Hepatocyte (in vitro differentiated cells): ENCODE measurements around the gene ALG11. TPM values are rescaled to one million over a fixed set of nuclear protein-coding genes. Genes with fewer than 3 reads are reported as not detected.

ENCODE experiments used
- DNase-seq: peaks from one replicate; pipeline ENCODE4 v3.0.0-alpha.2; 2016; ENCODE audit warnings: low spot score
- H2AFZ ChIP-seq: fragments of 200-600 bp; sonication (generic); 2 replicates; pipeline ENCODE4 v1.6.0; 2016; ENCODE audit warnings: antibody characterized with exemption, mild to moderate bottlenecking
- H3K27ac ChIP-seq: fragments of 200-600 bp; sonication (generic); 2 replicates; pipeline ENCODE4 v1.5.1; 2016; ENCODE audit warnings: mild to moderate bottlenecking
- H3K27me3 ChIP-seq: fragments of 200-600 bp; sonication (generic); 2 replicates; pipeline ENCODE4 v1.6.1; 2016
- H3K36me3 ChIP-seq: fragments of 200-600 bp; sonication (generic); replicated peaks from 2 replicates; pipeline ENCODE4 v1.5.1; 2016; ENCODE audit warnings: low read depth; ENCODE audit not compliant: insufficient read depth
- H3K4me1 ChIP-seq: fragments of 200-600 bp; sonication (generic); 2 replicates; pipeline ENCODE4 v1.5.1; 2016; ENCODE audit warnings: mild to moderate bottlenecking, moderate library complexity; ENCODE audit not compliant: insufficient read depth
- H3K4me2 ChIP-seq: fragments of 200-600 bp; sonication (generic); 2 replicates; pipeline ENCODE4 v1.6.0; 2016
- H3K4me3 ChIP-seq: fragments of 200-600 bp; sonication (generic); 2 replicates; pipeline ENCODE4 v1.5.1; 2016; ENCODE audit warnings: mild to moderate bottlenecking
- H3K79me2 ChIP-seq: fragments of 200-600 bp; sonication (generic); 2 replicates; pipeline ENCODE4 v1.6.0; 2017; ENCODE audit warnings: mild to moderate bottlenecking
- H3K9me2 ChIP-seq: fragments of 200-600 bp; sonication (generic); replicated peaks from 2 replicates; pipeline ENCODE4 v1.6.0; 2017; ENCODE audit warnings: mild to moderate bottlenecking; ENCODE audit not compliant: insufficient read depth
- H3K9me3 ChIP-seq: fragments of 200-600 bp; sonication (generic); 2 replicates; pipeline ENCODE4 v1.5.1; 2016; ENCODE audit warnings: low read depth, mild to moderate bottlenecking
- H4K20me1 ChIP-seq: fragments of 200-600 bp; sonication (generic); 2 replicates; pipeline ENCODE4 v1.6.0; 2016; ENCODE audit warnings: mild to moderate bottlenecking; ENCODE audit not compliant: insufficient read depth, poor library complexity, severe bottlenecking
- CTCF ChIP-seq: fragments of 200-600 bp; sonication (generic); IDR thresholded peaks from 2 replicates; pipeline ENCODE4 v1.5.1; 2016; ENCODE audit warnings: antibody characterized with exemption, mild to moderate bottlenecking; ENCODE audit not compliant: poor library complexity
- EZH2 ChIP-seq: fragments of 200-600 bp; sonication (generic); IDR thresholded peaks from 2 replicates; pipeline ENCODE4 v1.6.1; 2016; ENCODE audit warnings: antibody characterized with exemption, mild to moderate bottlenecking, borderline replicate concordance
- EZH2phosphoT487 ChIP-seq: fragments of 200-600 bp; sonication (generic); IDR thresholded peaks from one replicate; pipeline ENCODE4 v1.6.1; 2018; ENCODE audit warnings: antibody characterized with exemption, mild to moderate bottlenecking, low read depth, moderate library complexity; ENCODE audit not compliant: unreplicated experiment, severe bottlenecking
- WGBS: methylation state at CpG from one replicate; pipeline ENCODE4 v1.1.6; 2016; ENCODE audit warnings: low lambda C conversion rate; ENCODE audit errors: missing lambda C conversion rate; 5-methylcytosine and 5-hydroxymethylcytosine counted together
- polyA plus RNA-seq: library from polyadenylated mRNA; unstranded; fragments of >200 nt; fragmentation: Nextera tagmentation; extraction: Ambion mirVana; gene quantifications from 2 replicates; pipeline ENCODE4 v1.2.1, GENCODE V29; 2016
- total RNA-seq: library from RNA; depleted of rRNA; stranded (reverse); fragments of >200 nt; gene quantifications from 2 replicates; pipeline ENCODE4 v1.2.3, GENCODE V29; 2014

The ALG11 gene
- total and polyA plus RNA-seq, 2 experiments from 2014 or later, result 26.0 to 50.0 TPM

GRCh38 chr13:51976423-51976822, 35.8 kb upstream of the ALG11 start:
- WGBS, result 48% methylated on average over 1 of the region's 1 CpG
- Histone ChIP-seq H2AFZ (no peak overlapping the region), H3K4me2 (no peak overlapping the region), H4K20me1 (no peaks in the 10 kb centered on the region), H3K27ac (no peak overlapping the region), H3K4me3 (no peak overlapping the region), H3K4me1 (peaks cover 23% of the 10 kb centered on the region), H3K36me3 (no peaks in the 10 kb centered on the region), H3K27me3 (no peaks in the 10 kb centered on the region), H3K79me2 (peaks cover 76% of the 10 kb centered on the region), H3K9me3 (no peaks in the 10 kb centered on the region), H3K9me2 (no peaks in the 10 kb centered on the region)
- DNase-seq, result no peak
- TF ChIP-seq CTCF (no peak), EZH2 (no peak), EZH2phosphoT487 (no peak)

- no peak for DNase-seq
- TF ChIP-seq CTCF, result no peak
- TF ChIP-seq EZH2, result no peak
- no peak for TF ChIP-seq EZH2phosphoT487
- H3K4me3 ChIP-seq, result no peak overlapping the region
- H4K20me1 ChIP-seq, result no peaks in the 10 kb centered on the region
- no peak overlapping the region for H2AFZ ChIP-seq
- H3K4me2 ChIP-seq, result no peak overlapping the region
- 95% methylated on average over 5 of the region's 5 CpGs for WGBS
- H3K9me3 ChIP-seq, result no peaks in the 10 kb centered on the region
- no peak overlapping the region for H3K27ac ChIP-seq
- no peaks in the 10 kb centered on the region for H3K9me2 ChIP-seq
- peaks cover 25% of the 10 kb centered on the region for H3K4me1 ChIP-seq
- no peaks in the 10 kb centered on the region for H3K36me3 ChIP-seq
- peaks cover 80% of the 10 kb centered on the region for H3K79me2 ChIP-seq
- no peaks in the 10 kb centered on the region for H3K27me3 ChIP-seq
Observed at GRCh38 chr13:51976890-51977289, 35.3 kb upstream of the ALG11 start.

- H3K9me2 ChIP-seq, result no peaks in the 10 kb centered on the region
- H3K79me2 ChIP-seq, result peaks cover 82% of the 10 kb centered on the region
- peaks cover 25% of the 10 kb centered on the region for H3K4me1 ChIP-seq
- WGBS, result 93% methylated on average over 5 of the region's 5 CpGs
- H3K4me2 ChIP-seq, result no peak overlapping the region
- H2AFZ ChIP-seq, result no peak overlapping the region
- no peaks in the 10 kb centered on the region for H3K27me3 ChIP-seq
- TF ChIP-seq CTCF (no peak), EZH2 (no peak), EZH2phosphoT487 (no peak)
- H3K27ac ChIP-seq, result no peak overlapping the region
- no peaks in the 10 kb centered on the region for H3K36me3 ChIP-seq
- no peaks in the 10 kb centered on the region for H4K20me1 ChIP-seq
- H3K4me3 ChIP-seq, result no peak overlapping the region
- H3K9me3 ChIP-seq, result no peaks in the 10 kb centered on the region
- no peak for DNase-seq
Observed at GRCh38 chr13:51977625-51978024, 34.6 kb upstream of the ALG11 start.
